Smooth muscle cell (in vitro differentiated cells): ENCODE measurements around the gene DLX3. TPM values are rescaled to one million over a fixed set of nuclear protein-coding genes. Genes with fewer than 3 reads are reported as not detected.
A peak's percentile ranks its signal among the peaks of the same experiment; 100 is the strongest.

Source experiments
- DNase-seq: peaks from one replicate; lab custom pipeline; 2025; ENCODE audit not compliant: unreplicated experiment; lab: John Stamatoyannopoulos, UW
- H2AFZ ChIP-seq: fragments of 200-600 bp; sonication (generic); 2 replicates; pipeline ENCODE4 v1.6.0; 2016; ENCODE audit warnings: antibody characterized with exemption, low read depth, mild to moderate bottlenecking
- H3F3A ChIP-seq: fragments of 200-600 bp; sonication (generic); 2 replicates; pipeline ENCODE4 v1.6.0; 2017; ENCODE audit warnings: antibody characterized with exemption, low read depth
- H3K27ac ChIP-seq: fragments of 200-600 bp; sonication (generic); 2 replicates; pipeline ENCODE4 v1.5.1; 2016; ENCODE audit warnings: low read depth, mild to moderate bottlenecking
- H3K27me3 ChIP-seq: fragments of 200-600 bp; sonication (generic); 2 replicates; pipeline ENCODE4 v1.6.1; 2016; ENCODE audit warnings: low read depth, mild to moderate bottlenecking
- H3K36me3 ChIP-seq: fragments of 200-600 bp; sonication (generic); 2 replicates; pipeline ENCODE4 v1.5.1; 2016; ENCODE audit warnings: low read depth
- H3K4me1 ChIP-seq: fragments of 200-600 bp; sonication (generic); 2 replicates; pipeline ENCODE4 v1.5.1; 2016; ENCODE audit warnings: low read depth
- H3K4me2 ChIP-seq: fragments of 200-600 bp; sonication (generic); 2 replicates; pipeline ENCODE4 v1.6.0; 2016; ENCODE audit warnings: mild to moderate bottlenecking
- H3K4me3 ChIP-seq: fragments of 200-600 bp; sonication (generic); 2 replicates; pipeline ENCODE4 v1.5.1; 2016; ENCODE audit warnings: mild to moderate bottlenecking
- H3K79me2 ChIP-seq: fragments of 200-600 bp; sonication (generic); 2 replicates; pipeline ENCODE4 v1.6.0; 2016; ENCODE audit warnings: low read depth, mild to moderate bottlenecking
- H3K9ac ChIP-seq: fragments of 200-600 bp; sonication (generic); 2 replicates; pipeline ENCODE4 v1.6.0; 2016; ENCODE audit warnings: low read depth
- H3K9me3 ChIP-seq: fragments of 200-600 bp; sonication (generic); replicated peaks from 2 replicates; pipeline ENCODE4 v1.5.1; 2016; ENCODE audit warnings: low read depth
- H4K20me1 ChIP-seq: fragments of 200-600 bp; sonication (generic); 2 replicates; pipeline ENCODE4 v1.6.0; 2016; ENCODE audit warnings: low read depth
- WGBS: methylation state at CpG from one replicate; pipeline ENCODE4 v1.1.7; 2016; ENCODE audit warnings: low lambda C conversion rate; 5-methylcytosine and 5-hydroxymethylcytosine counted together
- polyA plus RNA-seq: library from polyadenylated mRNA; unstranded; fragments of >200 nt; fragmentation: Nextera tagmentation; extraction: Ambion mirVana; gene quantifications from 2 replicates; pipeline ENCODE4 v1.2.1, GENCODE V29; 2016
- total RNA-seq: library from RNA; depleted of rRNA; stranded (reverse); fragments of >200 nt; gene quantifications from 2 replicates; pipeline ENCODE4 v1.2.3, GENCODE V29; 2014
- TF ChIP-seq, protein P1 (sequence below): fragments of 200-600 bp; sonication (generic); IDR thresholded peaks from 2 replicates; pipeline ENCODE4 v1.5.1; 2017; ENCODE audit warnings: borderline replicate concordance, mild to moderate bottlenecking, antibody characterized with exemption; ENCODE audit not compliant: insufficient read depth, poor library complexity, severe bottlenecking

The DLX3 gene
- total and polyA plus RNA-seq, 2 experiments from 2014 or later, result 1.4 to 9.7 TPM

- peak; percentile 21 for DNase-seq
- H3K4me1 ChIP-seq, result peaks cover 43% of the 10 kb centered on the region
- H3K27me3 ChIP-seq, result peaks cover 99% of the 10 kb centered on the region
- no peaks in the 10 kb centered on the region for H3K36me3 ChIP-seq
- H3K27ac ChIP-seq, result no peak overlapping the region
- peak overlapping the region; percentile 87 for H3K4me2 ChIP-seq
- no peak overlapping the region for H2AFZ ChIP-seq
- H3K9me3 ChIP-seq, result no peaks in the 10 kb centered on the region
- no peaks in the 10 kb centered on the region for H3K79me2 ChIP-seq
- WGBS, result under 1% methylated on average over 54 of the region's 64 CpGs
- H4K20me1 ChIP-seq, result no peaks in the 10 kb centered on the region
- H3K4me3 ChIP-seq, result peak overlapping the region; percentile 49
- TF ChIP-seq, protein P1, sequence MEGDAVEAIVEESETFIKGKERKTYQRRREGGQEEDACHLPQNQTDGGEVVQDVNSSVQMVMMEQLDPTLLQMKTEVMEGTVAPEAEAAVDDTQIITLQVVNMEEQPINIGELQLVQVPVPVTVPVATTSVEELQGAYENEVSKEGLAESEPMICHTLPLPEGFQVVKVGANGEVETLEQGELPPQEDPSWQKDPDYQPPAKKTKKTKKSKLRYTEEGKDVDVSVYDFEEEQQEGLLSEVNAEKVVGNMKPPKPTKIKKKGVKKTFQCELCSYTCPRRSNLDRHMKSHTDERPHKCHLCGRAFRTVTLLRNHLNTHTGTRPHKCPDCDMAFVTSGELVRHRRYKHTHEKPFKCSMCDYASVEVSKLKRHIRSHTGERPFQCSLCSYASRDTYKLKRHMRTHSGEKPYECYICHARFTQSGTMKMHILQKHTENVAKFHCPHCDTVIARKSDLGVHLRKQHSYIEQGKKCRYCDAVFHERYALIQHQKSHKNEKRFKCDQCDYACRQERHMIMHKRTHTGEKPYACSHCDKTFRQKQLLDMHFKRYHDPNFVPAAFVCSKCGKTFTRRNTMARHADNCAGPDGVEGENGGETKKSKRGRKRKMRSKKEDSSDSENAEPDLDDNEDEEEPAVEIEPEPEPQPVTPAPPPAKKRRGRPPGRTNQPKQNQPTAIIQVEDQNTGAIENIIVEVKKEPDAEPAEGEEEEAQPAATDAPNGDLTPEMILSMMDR, result no peak
- peak overlapping the region; percentile 55 for H3K9ac ChIP-seq
- H3F3A ChIP-seq, result no peaks in the 10 kb centered on the region
Measured at GRCh38 chr17:49968405-49969133, 26.5 kb downstream of the DLX3 start.

- Histone ChIP-seq H3F3A (no peaks in the 10 kb centered on the region), H3K4me1 (peaks cover 50% of the 10 kb centered on the region), H3K36me3 (no peaks in the 10 kb centered on the region), H3K4me2 (peak overlapping the region; percentile 87), H4K20me1 (no peaks in the 10 kb centered on the region), H3K4me3 (peak overlapping the region; percentile 49), H3K27me3 (peaks cover 99% of the 10 kb centered on the region), H3K9ac (peak overlapping the region; percentile 49), H3K79me2 (no peaks in the 10 kb centered on the region), H3K27ac (no peak overlapping the region), H3K9me3 (no peaks in the 10 kb centered on the region), H2AFZ (no peak overlapping the region)
- TF ChIP-seq, protein P1, result no peak
- no peak for DNase-seq
- WGBS, result 22% methylated on average over 10 of the region's 10 CpGs
Measured at GRCh38 chr17:49967621-49968404, 27.2 kb downstream of the DLX3 start.

GRCh38 chr17:49967205-49967604, 27.8 kb downstream of the DLX3 start:
- H3K36me3 ChIP-seq, result no peaks in the 10 kb centered on the region
- no peaks in the 10 kb centered on the region for H3K9me3 ChIP-seq
- H3K27ac ChIP-seq, result no peak overlapping the region
- H3K79me2 ChIP-seq, result no peaks in the 10 kb centered on the region
- H2AFZ ChIP-seq, result no peak overlapping the region
- H4K20me1 ChIP-seq, result no peaks in the 10 kb centered on the region
- 34% methylated on average over 3 of the region's 3 CpGs for WGBS
- peaks cover 45% of the 10 kb centered on the region for H3K4me1 ChIP-seq
- H3K9ac ChIP-seq, result no peak overlapping the region
- TF ChIP-seq, protein P1, result no peak
- no peak overlapping the region for H3K4me2 ChIP-seq
- no peak for DNase-seq
- H3K4me3 ChIP-seq, result no peak overlapping the region
- H3K27me3 ChIP-seq, result peaks cover 99% of the 10 kb centered on the region
- H3F3A ChIP-seq, result no peaks in the 10 kb centered on the region
